ENCODE results near the gene PDHA1.

PDHA1 gene

DNA sequence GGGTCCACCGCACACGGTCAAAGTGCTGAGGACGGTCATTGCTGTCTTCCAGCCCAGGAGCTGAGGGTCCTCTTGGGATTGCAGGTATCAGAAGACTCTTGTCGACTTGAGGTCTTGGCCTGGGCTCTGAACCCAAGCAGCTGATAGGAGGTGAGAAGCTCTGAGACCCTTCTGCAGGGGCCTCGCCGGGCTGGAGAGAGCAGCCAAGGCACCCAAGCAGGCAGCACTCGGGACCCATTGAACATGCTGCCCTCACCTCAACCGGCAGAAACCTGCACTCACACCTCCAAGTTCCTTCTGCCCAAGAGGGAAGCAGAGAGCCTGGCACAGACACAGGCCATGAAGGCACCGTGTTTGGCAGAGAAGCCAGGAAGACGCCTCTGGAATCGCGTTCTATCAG, 34.1 kb downstream of the PDHA1 start:
- no peak for DNase-seq (ENCODE audit: low read depth)

DNA sequence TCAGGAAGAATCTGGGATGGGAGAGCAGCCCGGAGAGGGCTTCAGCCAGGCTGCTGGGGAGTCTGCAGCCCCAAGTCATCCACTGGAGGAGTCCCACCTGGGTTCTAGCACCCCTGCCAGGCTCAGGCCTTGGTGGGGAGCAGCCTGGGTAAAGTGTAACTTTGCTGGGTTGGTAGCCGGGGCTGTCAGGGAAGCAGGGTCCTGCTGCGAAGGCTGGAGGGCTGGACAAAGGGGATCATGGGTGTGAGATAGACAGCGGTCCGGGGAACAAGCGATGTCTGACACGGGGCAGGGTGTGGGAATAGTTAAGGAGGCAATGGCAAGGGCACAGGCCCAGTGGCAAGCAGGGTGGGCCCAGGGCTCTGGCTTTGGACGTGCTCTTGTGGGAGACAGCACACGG, 37.6 kb downstream of the PDHA1 start:
- DNase-seq (ENCODE audit: low read depth) = no peak

DNA sequence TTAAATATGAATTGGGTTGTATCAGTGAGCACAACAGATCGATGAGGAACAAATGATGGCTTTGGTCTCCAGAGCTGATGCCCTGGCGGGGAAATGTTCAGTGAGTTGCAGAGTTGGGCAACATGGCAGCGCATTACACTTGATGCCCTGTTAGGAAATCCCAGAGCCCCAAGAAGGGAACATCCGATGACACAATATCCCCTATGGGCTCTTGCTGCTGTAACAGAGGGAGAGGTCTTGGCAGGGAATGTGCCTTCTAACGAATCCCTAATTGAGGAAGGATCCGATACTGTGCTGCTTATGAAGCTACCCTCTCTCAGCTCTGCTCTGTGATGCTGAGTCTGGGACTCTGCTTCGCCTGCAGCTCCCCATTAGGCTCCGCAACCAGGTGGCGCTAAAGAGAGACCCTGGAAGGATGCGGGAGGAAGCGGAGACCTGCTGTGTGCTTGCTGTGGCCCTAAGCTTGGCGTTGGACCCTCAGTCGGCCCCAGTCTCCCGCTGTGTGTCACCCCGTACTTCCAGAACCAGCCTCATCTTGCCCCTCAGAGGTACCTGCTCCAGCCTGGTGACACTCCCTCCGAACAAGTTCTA, 38.9 kb downstream of the PDHA1 start:
- peak; percentile 35 for DNase-seq (ENCODE audit: low read depth)

DNA sequence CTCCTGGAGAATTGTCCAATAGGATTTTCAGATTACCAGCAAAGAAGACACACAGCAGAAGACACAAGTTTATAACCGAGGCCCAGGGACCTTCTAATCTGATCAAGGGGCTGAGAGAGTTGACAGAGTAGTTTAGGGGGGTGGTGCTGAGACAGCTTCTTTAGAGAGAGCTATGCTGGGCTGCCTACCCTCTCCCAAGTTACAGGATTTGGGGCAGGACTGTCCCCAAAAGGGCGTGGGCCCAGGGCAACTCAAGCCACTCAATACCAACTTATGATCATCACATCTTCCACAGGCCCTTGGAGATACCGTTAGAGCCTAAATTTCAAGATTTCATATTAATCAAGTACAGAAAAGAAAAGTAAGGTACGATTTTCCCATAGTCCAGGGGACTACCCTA, 43.0 kb downstream of the PDHA1 start:
- no peak for DNase-seq (ENCODE audit: low read depth)

DNA sequence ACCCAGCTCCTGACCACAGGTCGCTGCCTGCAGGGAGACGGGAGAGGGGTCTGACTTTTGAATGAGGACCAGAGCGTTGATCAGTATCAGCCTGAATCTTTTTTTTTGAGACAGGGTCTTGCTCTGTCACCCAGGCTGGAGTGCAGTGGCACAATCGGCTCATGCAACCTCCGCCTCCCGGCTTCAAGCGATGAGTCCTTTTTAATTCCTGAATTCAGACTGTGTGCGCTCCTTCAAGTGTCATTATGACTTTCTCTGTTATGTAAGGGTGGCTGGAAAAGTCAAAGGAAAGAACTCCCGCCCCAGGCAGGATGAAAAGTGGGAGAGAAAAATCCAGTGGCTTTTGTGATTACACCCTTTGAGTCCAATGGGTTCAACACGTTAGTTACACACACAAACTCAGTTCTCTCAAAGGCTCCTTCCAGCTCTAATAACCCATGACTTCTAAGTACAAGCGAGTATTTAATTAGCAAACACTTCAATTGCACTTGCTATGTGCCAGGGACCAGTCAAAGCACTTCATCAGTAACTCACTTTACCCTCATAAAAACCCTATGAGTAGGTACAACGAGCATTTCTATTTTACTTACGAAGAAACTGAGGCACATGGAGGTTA, 44.4 kb downstream of the PDHA1 start:
- DNase-seq (ENCODE audit: low read depth) = no peak

DNA sequence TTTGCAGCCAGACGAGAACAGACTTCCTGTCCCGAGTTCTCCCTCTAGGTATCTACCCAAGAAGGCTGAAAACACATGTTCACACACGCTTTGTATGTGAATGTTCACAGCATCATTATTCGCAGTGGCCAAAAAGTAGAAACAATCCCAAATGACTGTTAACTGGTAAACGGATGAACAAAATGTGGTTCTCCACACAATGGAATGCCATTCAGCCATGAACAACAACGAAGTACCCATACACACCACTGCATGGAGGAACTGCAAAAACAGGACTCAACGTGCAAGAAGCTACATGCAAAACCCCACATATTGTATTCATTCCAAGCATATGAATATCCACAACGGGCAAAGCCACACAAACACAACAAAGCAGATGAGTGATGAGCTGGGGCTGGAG, 45.0 kb downstream of the PDHA1 start:
- no peak for DNase-seq (ENCODE audit: low read depth)

DNA sequence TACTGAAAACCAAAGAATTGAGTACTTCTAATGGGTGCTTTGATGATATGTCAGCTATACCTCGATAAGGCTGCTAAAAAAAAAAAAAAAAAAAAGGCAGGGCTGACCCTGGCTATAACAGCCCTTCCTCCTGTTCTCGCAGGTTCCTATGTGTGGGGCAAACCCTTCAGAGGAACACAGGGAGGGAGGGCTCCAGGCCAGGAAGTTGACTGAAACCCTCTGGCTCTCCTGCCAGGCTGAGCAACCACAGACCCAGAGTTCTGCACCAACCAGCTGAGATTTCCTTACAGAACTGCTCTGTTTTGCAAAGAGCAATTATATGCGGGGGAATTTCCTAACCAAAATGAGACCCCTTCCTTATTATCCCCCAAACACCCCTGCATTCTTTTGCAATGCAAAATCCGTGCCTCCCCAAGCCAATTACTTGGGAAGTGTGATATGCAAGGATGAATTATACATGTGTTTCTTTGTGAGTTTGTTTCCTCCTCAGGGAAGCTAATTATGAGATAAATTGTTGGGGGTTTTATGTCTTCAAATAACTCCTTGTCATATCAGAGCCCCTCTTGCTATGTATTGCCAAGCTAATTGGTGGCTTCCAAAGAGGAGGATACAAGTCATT, 45.6 kb downstream of the PDHA1 start:
- no peak for DNase-seq (ENCODE audit: low read depth)

DNA sequence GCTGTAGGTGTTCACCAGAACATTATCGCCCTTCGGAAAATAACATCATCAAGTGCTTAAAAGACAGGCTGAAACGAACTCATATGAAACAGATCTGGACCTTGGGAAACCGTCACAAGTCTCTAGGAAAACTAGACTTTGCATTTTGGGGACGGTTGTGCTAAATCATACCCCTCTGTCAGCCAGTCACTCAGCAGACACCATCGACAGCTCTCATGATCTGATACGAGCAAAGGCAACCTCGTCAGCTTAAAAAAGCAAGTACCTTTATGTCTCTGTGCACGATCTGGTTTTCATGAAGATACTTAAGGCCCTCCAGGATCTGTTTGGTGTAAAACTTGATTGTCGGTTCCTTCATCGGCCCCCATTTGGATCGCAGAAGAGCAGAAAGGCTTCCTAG, 48.4 kb downstream of the PDHA1 start:
- DNase-seq (ENCODE audit: low read depth) = no peak

DNA sequence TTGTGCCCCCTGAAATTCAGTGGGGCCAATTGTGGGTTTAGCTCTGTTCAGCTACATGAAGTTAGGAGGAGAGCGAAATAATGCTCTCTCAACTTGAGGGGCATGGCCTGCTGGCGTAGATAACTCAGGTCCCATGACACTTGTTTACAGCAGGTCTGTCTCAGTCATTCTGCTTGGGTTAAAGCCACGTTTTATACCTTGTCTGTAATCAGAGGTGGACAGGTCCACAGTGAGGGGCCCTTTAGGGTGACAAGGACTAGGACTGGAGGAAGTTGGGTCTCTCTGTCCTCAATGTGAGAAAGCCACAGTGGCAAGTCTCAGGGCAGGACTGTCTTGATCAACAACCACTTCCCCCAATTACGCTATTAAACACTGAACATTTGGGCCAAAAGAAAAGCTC, 49.0 kb downstream of the PDHA1 start:
- DNase-seq (ENCODE audit: low read depth) = no peak

DNA sequence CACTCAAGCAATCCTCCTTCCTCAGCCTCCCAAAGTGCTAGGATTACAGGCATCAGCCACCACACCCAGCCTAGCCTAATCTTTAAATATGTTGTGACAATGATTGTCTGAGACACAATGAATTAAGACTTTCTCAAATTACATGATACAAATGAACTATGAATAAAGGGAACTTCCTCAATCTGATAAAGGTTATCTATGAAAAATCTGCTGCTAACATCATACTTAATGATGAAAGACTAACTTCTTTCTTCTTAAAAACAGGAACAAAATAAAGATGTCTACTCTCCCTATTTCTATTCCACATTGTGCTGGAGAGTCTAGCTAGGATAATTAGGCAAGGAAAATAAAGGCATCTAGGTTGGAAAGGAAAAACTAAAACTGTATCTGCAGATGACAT, 60.0 kb downstream of the PDHA1 start:
- no peak for DNase-seq (ENCODE audit: low read depth)

DNA sequence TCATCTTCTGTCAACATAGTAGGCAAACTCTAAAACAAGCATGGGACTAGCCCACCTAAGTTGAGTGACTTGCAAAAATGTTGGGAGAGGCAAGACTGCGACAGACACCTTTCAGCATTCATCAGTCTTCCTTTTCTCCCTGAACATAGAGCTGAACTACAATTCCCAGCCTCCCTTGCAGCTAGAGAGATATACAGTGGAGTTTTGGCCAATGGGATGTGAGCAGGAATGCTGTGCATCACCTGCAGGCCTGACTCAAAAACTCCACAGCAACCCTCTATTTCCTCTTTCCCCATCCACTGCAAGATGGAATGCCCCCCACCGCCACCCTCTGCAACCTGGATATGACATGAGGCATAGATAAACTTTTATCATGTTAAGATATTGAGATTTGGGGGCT, 66.5 kb downstream of the PDHA1 start:
- no peak for DNase-seq (ENCODE audit: low read depth)
